GM19351 (cell line): ENCODE measurements around the gene AEN.

Experiments used
- ATAC-seq: cut with Tn5 transposase; IDR thresholded peaks from one replicate; pipeline ENCODE4 v1.9.1; 2021; ENCODE audit warnings: mild to moderate bottlenecking, moderate library complexity; ENCODE audit not compliant: unreplicated experiment

AEN gene

GRCh38 chr15:88620995-88621772 is at the start of gene AEN:
AEN (plus strand) TSS chr15:88621340; CDS start chr15:88626210, 4,870 bp downstream.
- peak; percentile 93 for ATAC-seq

- ATAC-seq = no peak
These were observed 49.3 kb upstream of the AEN start for GRCh38 chr15:88571852-88572259.

GRCh38 chr15:88574077-88574476 is 47.1 kb upstream of the AEN start:
- ATAC-seq = no peak

GRCh38 chr15:88574655-88575054 is 46.5 kb upstream of the AEN start:
- no peak for ATAC-seq

GRCh38 chr15:88579322-88579721 is 41.8 kb upstream of the AEN start:
- no peak for ATAC-seq

GRCh38 chr15:88580532-88580931 is 40.6 kb upstream of the AEN start:
- no peak for ATAC-seq

- no peak for ATAC-seq
These were observed 34.6 kb upstream of the AEN start for GRCh38 chr15:88586401-88587162.

- ATAC-seq = no peak
These were observed 30.4 kb upstream of the AEN start for GRCh38 chr15:88590759-88591158.

- ATAC-seq = no peak
These were observed 29.8 kb upstream of the AEN start for GRCh38 chr15:88591384-88591783.

GRCh38 chr15:88603885-88604284 is 17.3 kb upstream of the AEN start:
- no peak for ATAC-seq

GRCh38 chr15:88604381-88605188 is 16.6 kb upstream of the AEN start:
- ATAC-seq = no peak

GRCh38 chr15:88605189-88606069 is 15.7 kb upstream of the AEN start:
- no peak for ATAC-seq

- no peak for ATAC-seq
These were observed 14.9 kb upstream of the AEN start for GRCh38 chr15:88606070-88606794.

- no peak for ATAC-seq
These were observed 13.2 kb upstream of the AEN start for GRCh38 chr15:88607951-88608350.

GRCh38 chr15:88608607-88609181 is 12.4 kb upstream of the AEN start:
- ATAC-seq = no peak

- ATAC-seq = no peak
These were observed 11.6 kb upstream of the AEN start for GRCh38 chr15:88609344-88610090.

GRCh38 chr15:88610701-88611231 is 10.4 kb upstream of the AEN start:
- ATAC-seq = no peak

GRCh38 chr15:88612186-88612796 is 8.8 kb upstream of the AEN start:
- ATAC-seq = no peak
